ENCODE measurements around the gene MAPKAP1.

DNA sequence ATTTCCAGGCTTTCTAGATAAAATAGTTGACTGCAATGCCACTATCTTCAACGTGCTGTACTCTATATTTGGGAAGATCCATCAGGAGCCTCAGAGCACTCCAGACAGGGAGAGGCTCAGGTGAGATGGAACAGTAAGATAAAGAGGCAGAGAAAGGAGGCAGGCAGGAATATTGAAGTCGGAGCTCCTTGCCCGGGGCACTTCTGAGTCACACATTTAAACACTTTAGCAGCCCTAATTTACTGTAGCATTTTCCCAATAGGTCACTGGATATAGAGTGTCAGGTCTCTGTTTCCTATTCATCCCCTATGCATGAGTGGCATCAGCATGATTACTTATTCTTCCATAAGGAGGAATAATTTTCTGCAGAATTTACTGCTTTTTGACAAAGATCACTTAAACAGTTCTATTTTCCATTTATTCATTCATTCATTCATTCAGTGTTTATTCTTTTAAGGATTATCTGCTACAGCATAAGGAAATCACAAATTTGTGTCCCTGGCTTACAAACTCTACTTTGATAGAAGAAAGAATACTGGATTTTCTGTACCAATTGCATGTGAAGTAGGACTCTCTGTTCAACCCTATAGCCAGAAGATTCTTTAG is 170.7 kb downstream of the MAPKAP1 start:
- TF ChIP-seq, protein P1, sequence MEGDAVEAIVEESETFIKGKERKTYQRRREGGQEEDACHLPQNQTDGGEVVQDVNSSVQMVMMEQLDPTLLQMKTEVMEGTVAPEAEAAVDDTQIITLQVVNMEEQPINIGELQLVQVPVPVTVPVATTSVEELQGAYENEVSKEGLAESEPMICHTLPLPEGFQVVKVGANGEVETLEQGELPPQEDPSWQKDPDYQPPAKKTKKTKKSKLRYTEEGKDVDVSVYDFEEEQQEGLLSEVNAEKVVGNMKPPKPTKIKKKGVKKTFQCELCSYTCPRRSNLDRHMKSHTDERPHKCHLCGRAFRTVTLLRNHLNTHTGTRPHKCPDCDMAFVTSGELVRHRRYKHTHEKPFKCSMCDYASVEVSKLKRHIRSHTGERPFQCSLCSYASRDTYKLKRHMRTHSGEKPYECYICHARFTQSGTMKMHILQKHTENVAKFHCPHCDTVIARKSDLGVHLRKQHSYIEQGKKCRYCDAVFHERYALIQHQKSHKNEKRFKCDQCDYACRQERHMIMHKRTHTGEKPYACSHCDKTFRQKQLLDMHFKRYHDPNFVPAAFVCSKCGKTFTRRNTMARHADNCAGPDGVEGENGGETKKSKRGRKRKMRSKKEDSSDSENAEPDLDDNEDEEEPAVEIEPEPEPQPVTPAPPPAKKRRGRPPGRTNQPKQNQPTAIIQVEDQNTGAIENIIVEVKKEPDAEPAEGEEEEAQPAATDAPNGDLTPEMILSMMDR (IDR thresholded peaks at IDR 0.05; ENCODE audit: borderline replicate concordance, extremely low read depth, low read length, poor library complexity, severe bottlenecking), result no peak
- TF ChIP-seq EZH2 (IDR thresholded peaks at IDR 0.05; ENCODE audit: borderline replicate concordance, low read depth, low read length, severe bottlenecking), result no peak

All from DND-41 (cell line).